Endometrial microvascular endothelial cells (primary cell): Measurements from ENCODE around the gene LAMP1. TPM values are rescaled to one million over a fixed set of nuclear protein-coding genes. Genes with fewer than 3 reads are reported as not detected.
"Not testable (repeated sequence)": the region's sequence is repeated elsewhere in the genome, so short reads cannot be mapped to it uniquely, and the experiment has no call there.

Source experiments
- in situ Hi-C: cut with HindIII; loops from 2 replicates; pipeline ENCODE4 v1.10.0; 2017; ENCODE audit warnings: low sequenced_read_pairs, low pct_unique_long_range_greater_than_20kb; ENCODE audit errors: inconsistent ontology term
- total RNA-seq: library from RNA; depleted of rRNA; stranded (reverse); fragments of >200 nt; gene quantifications from one replicate; pipeline ENCODE4 v1.2.3, GENCODE V29; 2015; ENCODE audit errors: inconsistent ontology term

The LAMP1 gene
- total RNA-seq: 239 TPM

GRCh38 chr13:113296823-113297369, at the start of gene LAMP1:
TSS of gene LAMP1 (plus strand) at chr13:113297239. CDS start at chr13:113297435, 196 bp downstream.
- in situ Hi-C loops: no loop called here

GRCh38 chr13:113252516-113253095, 44.4 kb upstream of the LAMP1 start:
- in situ Hi-C loops: no loop called here

GRCh38 chr13:113257908-113258307, 39.1 kb upstream of the LAMP1 start:
- in situ Hi-C loops: not testable (repeated sequence)

- in situ Hi-C loops: no loop called here
These were observed 38.6 kb upstream of the LAMP1 start for GRCh38 chr13:113258321-113259054.

GRCh38 chr13:113260996-113261395, 36.0 kb upstream of the LAMP1 start:
- in situ Hi-C loops: no loop called here

GRCh38 chr13:113263016-113263415, 34.0 kb upstream of the LAMP1 start:
- in situ Hi-C loops: not testable (repeated sequence)

- in situ Hi-C loops: no loop called here
These were observed 29.2 kb upstream of the LAMP1 start for GRCh38 chr13:113267642-113268405.

GRCh38 chr13:113272031-113272430, 25.0 kb upstream of the LAMP1 start:
- in situ Hi-C loops: no loop called here

GRCh38 chr13:113272701-113273181, 24.3 kb upstream of the LAMP1 start:
- in situ Hi-C loops: no loop called here

- in situ Hi-C loops: no loop called here
These were observed 23.7 kb upstream of the LAMP1 start for GRCh38 chr13:113273321-113273720.

- in situ Hi-C loops: no loop called here
These were observed 23.0 kb upstream of the LAMP1 start for GRCh38 chr13:113273851-113274590.

- in situ Hi-C loops: no loop called here
These were observed 22.3 kb upstream of the LAMP1 start for GRCh38 chr13:113274721-113275120.

- in situ Hi-C loops: no loop called here
These were observed 21.7 kb upstream of the LAMP1 start for GRCh38 chr13:113275387-113275786.

- in situ Hi-C loops: no loop called here
These were observed 16.9 kb upstream of the LAMP1 start for GRCh38 chr13:113280126-113280525.

GRCh38 chr13:113283904-113284303, 13.1 kb upstream of the LAMP1 start:
- in situ Hi-C loops: no loop called here

- in situ Hi-C loops: no loop called here
These were observed 8.2 kb upstream of the LAMP1 start for GRCh38 chr13:113288880-113289279.

- in situ Hi-C loops: no loop called here
These were observed 5.9 kb upstream of the LAMP1 start for GRCh38 chr13:113291129-113291528.

GRCh38 chr13:113292021-113292862, 4.8 kb upstream of the LAMP1 start:
- in situ Hi-C loops: no loop called here
